GM11168 (cell line): ENCODE measurements around the gene TIAM1.

Experiments
- in situ Hi-C: fragments of 300-500 bp; cut with MboI; formaldehyde crosslinking; loops from one replicate; pipeline ENCODE4 v1.12.0; 2022; ENCODE audit warnings: low sequenced_read_pairs; ENCODE audit not compliant: unreplicated experiment

The TIAM1 gene

GRCh38 chr21:31343680-31344480 lies at the start of gene TIAM1:
TSS of gene TIAM1 (minus strand) at chr21:31344261. CDS start at chr21:31266972, 77,289 bp downstream.
- in situ Hi-C loops: loop anchor here (10.0 kb wide), 1 partner anchor 129 kb away; no protein-coding TSS in a partner anchor

GRCh38 chr21:31387560-31388186 lies 43.6 kb upstream of the TIAM1 start:
- in situ Hi-C loops: no loop called here

GRCh38 chr21:31386006-31386405 lies 41.9 kb upstream of the TIAM1 start:
- in situ Hi-C loops: no loop called here

- in situ Hi-C loops: no loop called here
Observed at GRCh38 chr21:31383770-31384169, 39.7 kb upstream of the TIAM1 start.

GRCh38 chr21:31382060-31382459 lies 38.0 kb upstream of the TIAM1 start:
- in situ Hi-C loops: no loop called here

GRCh38 chr21:31376301-31376700 lies 32.2 kb upstream of the TIAM1 start:
- in situ Hi-C loops: no loop called here

GRCh38 chr21:31374395-31374794 lies 30.3 kb upstream of the TIAM1 start:
- in situ Hi-C loops: no loop called here

- in situ Hi-C loops: no loop called here
Observed at GRCh38 chr21:31372471-31372765, 28.4 kb upstream of the TIAM1 start.

GRCh38 chr21:31371715-31372470 lies 27.8 kb upstream of the TIAM1 start:
- in situ Hi-C loops: no loop called here

- in situ Hi-C loops: no loop called here
Observed at GRCh38 chr21:31370893-31371544, 27.0 kb upstream of the TIAM1 start.

GRCh38 chr21:31370281-31370892 lies 26.3 kb upstream of the TIAM1 start:
- in situ Hi-C loops: no loop called here

- in situ Hi-C loops: no loop called here
Observed at GRCh38 chr21:31368361-31368760, 24.3 kb upstream of the TIAM1 start.

- in situ Hi-C loops: no loop called here
Observed at GRCh38 chr21:31367801-31368200, 23.7 kb upstream of the TIAM1 start.

- in situ Hi-C loops: no loop called here
Observed at GRCh38 chr21:31366825-31367224, 22.8 kb upstream of the TIAM1 start.

GRCh38 chr21:31364253-31364945 lies 20.3 kb upstream of the TIAM1 start:
- in situ Hi-C loops: no loop called here

GRCh38 chr21:31363720-31364119 lies 19.7 kb upstream of the TIAM1 start:
- in situ Hi-C loops: no loop called here

- in situ Hi-C loops: no loop called here
Observed at GRCh38 chr21:31360717-31361116, 16.7 kb upstream of the TIAM1 start.

- in situ Hi-C loops: no loop called here
Observed at GRCh38 chr21:31358158-31358557, 14.1 kb upstream of the TIAM1 start.

- in situ Hi-C loops: no loop called here
Observed at GRCh38 chr21:31356440-31356839, 12.4 kb upstream of the TIAM1 start.
